H1 (cell line): ENCODE results near the gene UTP25.

ENCODE experiments used
- CTCF ChIP-seq, 3 experiments: IDR thresholded peaks; 1 replicate in 2 of 3; 2 replicates in 1 of 3; pipeline versions ENCODE4 v1.5.1 to v1.6.1; 2011; ENCODE audit warnings: low read length in 3 of 3, mild to moderate bottlenecking in 3 of 3, inconsistent platforms in 2 of 3, low read depth in 1 of 3, moderate library complexity in 1 of 3; ENCODE audit not compliant: insufficient read depth in 1 of 3; ENCODE audit errors: control extremely low read depth in 1 of 3
- GTF2F1 ChIP-seq: IDR thresholded peaks from 2 replicates; pipeline ENCODE4 v1.6.1; 2012; ENCODE audit warnings: low read depth, low read length, improper control_type of control experiment, borderline replicate concordance
- YY1 ChIP-seq: IDR thresholded peaks from 2 replicates; pipeline ENCODE4 v1.6.1; 2011; ENCODE audit warnings: low read depth, mild to moderate bottlenecking, low read length

- TF ChIP-seq CTCF (IDR thresholded peaks at IDR 0.05; ENCODE audit: control extremely low read depth in 1 of 3, insufficient read depth in 1 of 3, low read depth in 1 of 3, low read length in 3 of 3) (no peak), GTF2F1 (no peak), YY1 (no peak)
Measured at GRCh38 chr1:209783386-209783785, 44.4 kb upstream of the UTP25 start.
